LNCAP (cell line): ENCODE data around the gene PTPA.

Experiments
- CTCF ChIP-seq: fragments of 450-650 bp; IDR thresholded peaks from 2 replicates; pipeline ENCODE4 v1.5.1; 2017; ENCODE audit warnings: mild to moderate bottlenecking

The PTPA gene

GRCh38 chr9:129130791-129131190, 19.6 kb downstream of the PTPA start:
- TF ChIP-seq CTCF = no peak

- peak; percentile 99 for TF ChIP-seq CTCF
These were observed 20.3 kb downstream of the PTPA start for GRCh38 chr9:129131300-129132145.

GRCh38 chr9:129133082-129133481, 21.9 kb downstream of the PTPA start:
- TF ChIP-seq CTCF = no peak

- TF ChIP-seq CTCF = no peak
These were observed 24.3 kb downstream of the PTPA start for GRCh38 chr9:129135476-129135875.

- TF ChIP-seq CTCF = no peak
These were observed 25.3 kb downstream of the PTPA start for GRCh38 chr9:129136446-129137035.

- TF ChIP-seq CTCF = no peak
These were observed 26.3 kb downstream of the PTPA start for GRCh38 chr9:129137292-129138143.

- TF ChIP-seq CTCF = no peak
These were observed 26.9 kb downstream of the PTPA start for GRCh38 chr9:129138144-129138462.
